Endodermal cell (in vitro differentiated cells): Measurements from ENCODE around the gene ABLIM1. TPM values are rescaled to one million over a fixed set of nuclear protein-coding genes. Genes with fewer than 3 reads are reported as not detected.

Experiments
- DNase-seq: peaks from one replicate; pipeline ENCODE4 v3.0.0-alpha.2; 2017
- H3K27ac ChIP-seq: 2 replicates; pipeline ENCODE4 v1.5.1; 2013; ENCODE audit warnings: mild to moderate bottlenecking, low read depth, low read length, moderate library complexity
- H3K27me3 ChIP-seq: 2 replicates; pipeline ENCODE4 v1.6.1; 2013; ENCODE audit warnings: mild to moderate bottlenecking, low read length, moderate library complexity; ENCODE audit not compliant: insufficient read depth, control insufficient read depth, poor library complexity, severe bottlenecking
- H3K36me3 ChIP-seq: 2 replicates; pipeline ENCODE4 v1.7.0; 2013; ENCODE audit warnings: mild to moderate bottlenecking, low read length, moderate library complexity; ENCODE audit not compliant: control insufficient read depth, insufficient read depth
- H3K4me1 ChIP-seq: one replicate; pipeline ENCODE4 v1.7.0; 2013; ENCODE audit warnings: low read length; ENCODE audit not compliant: control insufficient read depth, insufficient read depth
- H3K4me3 ChIP-seq: 2 replicates; pipeline ENCODE4 v1.5.1; 2013; ENCODE audit warnings: mild to moderate bottlenecking, low read length, moderate library complexity
- H3K9ac ChIP-seq: 2 replicates; pipeline ENCODE4 v1.6.1; 2013; ENCODE audit warnings: mild to moderate bottlenecking, low read length, moderate library complexity; ENCODE audit not compliant: poor library complexity, severe bottlenecking; ENCODE audit errors: extremely low read depth
- H3K9me3 ChIP-seq: 2 replicates; pipeline ENCODE4 v1.6.1; 2013; ENCODE audit warnings: mild to moderate bottlenecking, low read length, moderate library complexity; ENCODE audit not compliant: control insufficient read depth
- H3K27ac Mint-ChIP-seq: 2 replicates; pipeline ENCODE4 v1.8.0; 2020; ENCODE audit warnings: mixed read lengths
- H3K27me3 Mint-ChIP-seq: 2 replicates; pipeline ENCODE4 v1.8.0; 2021; ENCODE audit warnings: mild to moderate bottlenecking, mixed read lengths; ENCODE audit not compliant: insufficient read depth
- H3K36me3 Mint-ChIP-seq: 2 replicates; pipeline ENCODE4 v1.8.0; 2020; ENCODE audit warnings: low read depth, mixed read lengths
- H3K4me1 Mint-ChIP-seq: 2 replicates; pipeline ENCODE4 v1.8.0; 2020; ENCODE audit warnings: mixed read lengths
- H3K4me3 Mint-ChIP-seq: 2 replicates; pipeline ENCODE4 v1.8.0; 2020; ENCODE audit warnings: mild to moderate bottlenecking, moderate library complexity, mixed read lengths
- H3K9me3 Mint-ChIP-seq: 2 replicates; pipeline ENCODE4 v1.8.0; 2020; ENCODE audit warnings: mild to moderate bottlenecking, mixed read lengths
- WGBS, 2 experiments: methylation state at CpG; one replicate each; pipeline versions ENCODE4 v1.1.5 to v1.1.7; 2013; ENCODE audit warnings: missing lambda C conversion rate in 2 of 2, mixed read lengths in 1 of 2; ENCODE audit not compliant: insufficient coverage in 1 of 2, insufficient read length in 1 of 2; 5-methylcytosine and 5-hydroxymethylcytosine counted together
- total RNA-seq, 2 donors: library from RNA; stranded (reverse); fragmentation: NEBNext Ultra II Directional in 1 of 2; extraction: Animal tissue kit (Norgen Biotek cat#: 25700) in 1 of 2; gene quantifications; 2 replicates in 1 of 2; 3 replicates in 1 of 2; pipeline ENCODE4 v1.2.1, GENCODE V29; 2021
- TF ChIP-seq, protein P1 (sequence below): fragments of 200-600 bp; sonication (generic); conservative IDR thresholded peaks from 2 replicates; pipeline ENCODE4 v1.5.0; 2021; ENCODE audit warnings: antibody characterized with exemption, mild to moderate bottlenecking

The ABLIM1 gene
- total RNA-seq, 2 donors from 2014 or later, result 39.3 to 49.3 TPM

DNA sequence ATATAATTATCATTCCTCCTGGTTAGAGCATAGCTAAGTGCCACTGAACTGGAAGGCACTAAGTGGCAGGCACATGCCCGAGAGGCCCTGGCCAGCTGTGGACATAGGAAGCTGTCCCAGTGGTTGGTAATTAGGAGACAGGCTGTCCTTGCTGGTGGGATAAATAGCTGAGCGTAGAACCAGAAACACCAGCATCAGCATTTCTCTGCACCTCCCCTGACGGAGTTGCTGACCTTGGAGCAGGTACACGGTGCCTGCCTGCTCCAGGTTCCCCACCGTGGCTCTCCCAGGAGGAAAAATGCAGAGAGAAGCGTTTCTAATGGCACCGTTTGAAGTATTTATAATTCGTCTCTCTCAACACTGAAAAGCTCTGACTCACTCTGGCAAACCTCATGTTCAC, 5.6 kb upstream of the ABLIM1 start:
- no peak overlapping the region for H3K27ac ChIP-seq
- H3K9ac ChIP-seq, result no peak overlapping the region
- H3K27me3 ChIP-seq, result no peaks in the 10 kb centered on the region
- H3K4me3 ChIP-seq, result no peak overlapping the region
- TF ChIP-seq, protein P1, sequence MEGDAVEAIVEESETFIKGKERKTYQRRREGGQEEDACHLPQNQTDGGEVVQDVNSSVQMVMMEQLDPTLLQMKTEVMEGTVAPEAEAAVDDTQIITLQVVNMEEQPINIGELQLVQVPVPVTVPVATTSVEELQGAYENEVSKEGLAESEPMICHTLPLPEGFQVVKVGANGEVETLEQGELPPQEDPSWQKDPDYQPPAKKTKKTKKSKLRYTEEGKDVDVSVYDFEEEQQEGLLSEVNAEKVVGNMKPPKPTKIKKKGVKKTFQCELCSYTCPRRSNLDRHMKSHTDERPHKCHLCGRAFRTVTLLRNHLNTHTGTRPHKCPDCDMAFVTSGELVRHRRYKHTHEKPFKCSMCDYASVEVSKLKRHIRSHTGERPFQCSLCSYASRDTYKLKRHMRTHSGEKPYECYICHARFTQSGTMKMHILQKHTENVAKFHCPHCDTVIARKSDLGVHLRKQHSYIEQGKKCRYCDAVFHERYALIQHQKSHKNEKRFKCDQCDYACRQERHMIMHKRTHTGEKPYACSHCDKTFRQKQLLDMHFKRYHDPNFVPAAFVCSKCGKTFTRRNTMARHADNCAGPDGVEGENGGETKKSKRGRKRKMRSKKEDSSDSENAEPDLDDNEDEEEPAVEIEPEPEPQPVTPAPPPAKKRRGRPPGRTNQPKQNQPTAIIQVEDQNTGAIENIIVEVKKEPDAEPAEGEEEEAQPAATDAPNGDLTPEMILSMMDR, result no peak
- Mint-ChIP-seq H3K36me3 (no peaks in the 10 kb centered on the region), H3K27me3 (peaks cover 2% of the 10 kb centered on the region), H3K9me3 (peaks cover 11% of the 10 kb centered on the region), H3K4me1 (peaks cover 16% of the 10 kb centered on the region), H3K4me3 (no peak overlapping the region), H3K27ac (no peak overlapping the region)
- DNase-seq, result peak; percentile 72
- 46 to 50% methylated on average over 7 to 8 of the region's 8 CpGs for WGBS, 2 experiments
- H3K4me1 ChIP-seq, result peaks cover 13% of the 10 kb centered on the region
- H3K9me3 ChIP-seq, result peaks cover 13% of the 10 kb centered on the region
- H3K36me3 ChIP-seq, result no peaks in the 10 kb centered on the region

DNA sequence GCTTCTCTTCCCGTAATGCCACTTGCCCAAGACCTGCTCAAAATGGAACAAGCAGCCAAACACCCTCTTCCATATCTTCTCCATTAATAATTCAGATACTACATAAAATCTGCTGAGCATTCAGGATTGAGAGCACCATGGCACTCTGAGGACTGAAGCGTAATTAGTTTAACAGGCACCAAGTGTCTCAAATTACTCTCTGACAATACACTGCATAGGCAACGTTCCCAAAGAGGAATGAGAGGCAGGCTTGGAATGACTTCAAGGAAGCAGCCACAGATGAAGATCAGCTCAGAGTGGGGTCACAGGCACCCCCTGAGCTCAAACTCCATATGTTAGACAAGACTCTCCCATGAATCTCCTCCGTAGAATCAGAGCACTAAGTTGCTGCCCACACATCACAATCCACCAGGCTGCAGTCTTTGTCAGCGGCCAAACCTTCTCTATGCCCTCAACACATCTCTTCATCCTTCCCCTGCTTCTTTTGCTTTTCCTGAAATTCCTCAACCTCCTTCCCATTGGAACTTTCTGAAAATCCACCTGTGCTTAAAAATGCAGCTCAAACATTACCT, 4.7 kb upstream of the ABLIM1 start:
- no peak overlapping the region for H3K4me3 Mint-ChIP-seq
- H3K27me3 ChIP-seq, result no peaks in the 10 kb centered on the region
- H3K9me3 ChIP-seq, result peaks cover 9% of the 10 kb centered on the region
- 88 to 89% methylated on average over 3 to 5 of the region's 5 CpGs for WGBS, 2 experiments
- H3K36me3 ChIP-seq, result no peaks in the 10 kb centered on the region
- TF ChIP-seq, protein P1, result no peak
- DNase-seq, result no peak
- H3K9me3 Mint-ChIP-seq, result peaks cover 5% of the 10 kb centered on the region
- no peak overlapping the region for H3K4me3 ChIP-seq
- no peak overlapping the region for H3K27ac Mint-ChIP-seq
- peaks cover 13% of the 10 kb centered on the region for H3K4me1 ChIP-seq
- H3K9ac ChIP-seq, result no peak overlapping the region
- H3K36me3 Mint-ChIP-seq, result no peaks in the 10 kb centered on the region
- no peak overlapping the region for H3K27ac ChIP-seq
- H3K27me3 Mint-ChIP-seq, result peaks cover 7% of the 10 kb centered on the region
- peaks cover 16% of the 10 kb centered on the region for H3K4me1 Mint-ChIP-seq

DNA sequence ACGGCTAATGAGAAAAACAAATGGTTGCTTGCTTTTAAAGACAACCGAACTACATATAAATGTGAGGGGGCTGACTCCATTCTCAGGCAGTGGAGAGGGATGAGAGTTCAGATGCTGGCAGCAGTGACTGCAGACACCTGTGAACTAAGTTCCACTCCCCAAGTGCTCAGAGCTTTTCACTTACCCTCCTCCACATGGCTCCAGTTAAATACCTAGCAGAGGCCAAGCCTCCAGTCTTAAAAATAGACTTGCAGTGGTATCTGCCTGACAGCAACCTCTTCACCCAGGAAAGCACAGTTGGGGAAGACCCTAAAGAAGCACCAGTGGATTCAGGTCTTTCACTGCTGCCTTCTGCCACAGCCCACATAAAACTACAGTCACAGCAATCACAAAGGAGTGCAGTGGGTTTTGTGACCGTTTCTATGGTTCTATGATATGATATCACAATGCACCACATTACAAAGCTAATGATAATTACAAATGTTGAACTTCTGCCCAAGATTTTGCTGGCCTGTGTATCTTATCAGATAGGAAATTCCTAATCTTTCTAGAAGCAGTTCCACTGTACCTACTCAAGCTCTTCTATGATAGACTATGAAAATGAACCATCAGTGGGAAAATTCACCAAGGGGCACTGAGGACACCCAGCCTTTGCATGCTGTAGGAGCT, 3.3 kb upstream of the ABLIM1 start:
- TF ChIP-seq, protein P1, result no peak
- 91 to 96% methylated on average over 2 to 3 of the region's 3 CpGs for WGBS, 2 experiments
- H3K36me3 ChIP-seq, result no peaks in the 10 kb centered on the region
- Mint-ChIP-seq H3K27me3 (peaks cover 8% of the 10 kb centered on the region), H3K36me3 (no peaks in the 10 kb centered on the region), H3K4me3 (no peak overlapping the region), H3K9me3 (no peaks in the 10 kb centered on the region), H3K4me1 (peaks cover 16% of the 10 kb centered on the region), H3K27ac (no peak overlapping the region)
- no peak overlapping the region for H3K9ac ChIP-seq
- H3K4me1 ChIP-seq, result peaks cover 13% of the 10 kb centered on the region
- no peaks in the 10 kb centered on the region for H3K27me3 ChIP-seq
- H3K4me3 ChIP-seq, result no peak overlapping the region
- DNase-seq, result no peak
- no peaks in the 10 kb centered on the region for H3K9me3 ChIP-seq
- H3K27ac ChIP-seq, result no peak overlapping the region
